ENCODE measurements around the gene PDE6H. TPM values are rescaled to one million over a fixed set of nuclear protein-coding genes. Genes with fewer than 3 reads are reported as not detected.

Gene PDE6H
- total RNA-seq, 1 donor = not detected

- H3K4me3 ChIP-seq (ENCODE audit: low read depth, low read length) = no peak overlapping the region
- no peak for DNase-seq (ENCODE audit: low read depth)
- no peak for TF ChIP-seq CTCF (IDR thresholded peaks at IDR 0.05; ENCODE audit: insufficient read depth, low read length)
Observed at GRCh38 chr12:14976658-14977057, 3.8 kb downstream of the PDE6H start.

- no peak for TF ChIP-seq CTCF (IDR thresholded peaks at IDR 0.05; ENCODE audit: insufficient read depth, low read length)
- DNase-seq (ENCODE audit: low read depth) = no peak
- no peak overlapping the region for H3K4me3 ChIP-seq (ENCODE audit: low read depth, low read length)
Observed at GRCh38 chr12:14979468-14979867, 6.6 kb downstream of the PDE6H start.

GRCh38 chr12:14981049-14981448 lies 8.2 kb downstream of the PDE6H start:
- DNase-seq (ENCODE audit: low read depth) = no peak
- TF ChIP-seq CTCF (IDR thresholded peaks at IDR 0.05; ENCODE audit: insufficient read depth, low read length) = no peak

GRCh38 chr12:14982562-14982961 lies 9.7 kb downstream of the PDE6H start:
- no peak overlapping the region for H3K4me3 ChIP-seq (ENCODE audit: low read depth, low read length)
- TF ChIP-seq CTCF (IDR thresholded peaks at IDR 0.05; ENCODE audit: insufficient read depth, low read length) = no peak
- DNase-seq (ENCODE audit: low read depth) = peak; percentile 36

More at GRCh38 chr12:14981049-14981448, 8.2 kb downstream of the PDE6H start:
- no peak overlapping the region for H3K4me3 ChIP-seq (ENCODE audit: low read depth, low read length)

- no peak overlapping the region for H3K4me3 ChIP-seq (ENCODE audit: low read depth, low read length)
- no peak for DNase-seq (ENCODE audit: low read depth)
- no peak for TF ChIP-seq CTCF (IDR thresholded peaks at IDR 0.05; ENCODE audit: insufficient read depth, low read length)
Observed at GRCh38 chr12:14982991-14983390, 10.1 kb downstream of the PDE6H start.

- no peak for TF ChIP-seq CTCF (IDR thresholded peaks at IDR 0.05; ENCODE audit: insufficient read depth, low read length)
- DNase-seq (ENCODE audit: low read depth) = no peak
- H3K4me3 ChIP-seq (ENCODE audit: low read depth, low read length) = no peak overlapping the region
Observed at GRCh38 chr12:14984036-14984435, 11.2 kb downstream of the PDE6H start.

- DNase-seq (ENCODE audit: low read depth) = no peak
- no peak overlapping the region for H3K4me3 ChIP-seq (ENCODE audit: low read depth, low read length)
- no peak for TF ChIP-seq CTCF (IDR thresholded peaks at IDR 0.05; ENCODE audit: insufficient read depth, low read length)
Observed at GRCh38 chr12:14984766-14985285, 12.0 kb downstream of the PDE6H start.
